T-cell (primary cell): Measurements from ENCODE around the gene ZNF816. TPM values are rescaled to one million over a fixed set of nuclear protein-coding genes. Genes with fewer than 3 reads are reported as not detected.

ENCODE experiments used
- ATAC-seq, 4 experiments: fragments of 200-7000 bp in 3 of 4; fragments of 150-1000 bp in 1 of 4; cut with Tn5 transposase; replicated peaks in 1 of 4; 1 replicate in 3 of 4; 2 replicates in 1 of 4; pipeline ENCODE4 v1.10.0; 2021; ENCODE audit warnings: moderate library complexity in 3 of 4, mild to moderate bottlenecking in 2 of 4, moderate number of reproducible peaks in 1 of 4
- CTCF ChIA-PET, 2 donors: fragments of 300-600 bp; sonication (Branson Sonifier 250); formaldehyde crosslinking; loops; one replicate each; lab custom pipeline; 2022; ENCODE audit warnings: antibody characterized with exemption in 2 of 2; lab: Charles Lee
- POLR2A ChIA-PET, 2 donors: fragments of 300-600 bp; sonication (Branson Sonifier 250); formaldehyde crosslinking; loops; one replicate each; lab custom pipeline; 2022; ENCODE audit warnings: antibody characterized with exemption in 2 of 2; lab: Charles Lee
- DNase-seq, 35 experiments: peaks; one replicate each; pipeline versions ENCODE4 v3.0.0 to v3.0.0-alpha.2; 2013 to 2023
- H3K27ac ChIP-seq: one replicate; pipeline ENCODE4 v1.5.1; 2013; ENCODE audit warnings: low read length
- H3K27me3 ChIP-seq, 2 experiments: replicated peaks in 1 of 2; 1 replicate in 1 of 2; 2 replicates in 1 of 2; pipeline versions ENCODE4 v1.6.1 to v1.7.0; 2013; ENCODE audit warnings: low read length in 1 of 2, mixed read lengths in 1 of 2; ENCODE audit not compliant: control insufficient read depth in 2 of 2, insufficient read depth in 2 of 2; ENCODE audit errors: extremely low read depth in 1 of 2
- H3K36me3 ChIP-seq, 2 donors: 1 replicate in 1 of 2; 2 replicates in 1 of 2; pipeline versions ENCODE4 v1.6.1 to v1.7.0; 2013; ENCODE audit warnings: low read length in 1 of 2; ENCODE audit not compliant: control insufficient read depth in 2 of 2, insufficient read depth in 1 of 2; ENCODE audit errors: extremely low read depth in 1 of 2
- H3K4me1 ChIP-seq, 2 experiments: 1 replicate in 1 of 2; 2 replicates in 1 of 2; pipeline versions ENCODE4 v1.6.1 to v1.7.0; 2013; ENCODE audit warnings: low read length in 2 of 2, mixed read lengths in 1 of 2; ENCODE audit not compliant: insufficient read depth in 2 of 2, control insufficient read depth in 1 of 2; ENCODE audit errors: extremely low read depth in 1 of 2
- H3K4me3 ChIP-seq, 2 donors: 1 replicate in 1 of 2; 2 replicates in 1 of 2; pipeline versions ENCODE4 v1.5.1 to v1.7.0; 2013; ENCODE audit warnings: mild to moderate bottlenecking in 2 of 2, low read length in 1 of 2, moderate library complexity in 1 of 2; ENCODE audit not compliant: control insufficient read depth in 1 of 2; ENCODE audit errors: extremely low read depth in 1 of 2
- H3K9me3 ChIP-seq: 2 replicates; pipeline ENCODE4 v1.7.0; 2013
- H3K27ac Mint-ChIP-seq, 2 donors: one replicate each; pipeline ENCODE4 v1.8.0; 2020 to 2021; ENCODE audit warnings: mild to moderate bottlenecking in 2 of 2, mixed read lengths in 2 of 2
- H3K27me3 Mint-ChIP-seq, 2 donors: one replicate each; pipeline ENCODE4 v1.8.0; 2021 to 2022; ENCODE audit warnings: mixed read lengths in 2 of 2
- H3K36me3 Mint-ChIP-seq: one replicate; pipeline ENCODE4 v1.8.0; 2021; ENCODE audit warnings: mixed read lengths
- H3K4me1 Mint-ChIP-seq, 3 donors: one replicate each; pipeline ENCODE4 v1.8.0; 2020 to 2022; ENCODE audit warnings: mixed read lengths in 3 of 3, mild to moderate bottlenecking in 1 of 3
- H3K4me3 Mint-ChIP-seq, 3 donors: one replicate each; pipeline ENCODE4 v1.8.0; 2020 to 2022; ENCODE audit warnings: mild to moderate bottlenecking in 3 of 3, mixed read lengths in 3 of 3, moderate library complexity in 3 of 3
- H3K9me3 Mint-ChIP-seq, 3 donors: one replicate each; pipeline ENCODE4 v1.8.0; 2020 to 2022; ENCODE audit warnings: mixed read lengths in 3 of 3
- WGBS: methylation state at CpG from one replicate; pipeline ENCODE4 v1.1.5; 2013; ENCODE audit warnings: missing lambda C conversion rate; ENCODE audit not compliant: insufficient coverage; 5-methylcytosine and 5-hydroxymethylcytosine counted together
- total RNA-seq, 35 experiments: library from RNA in 6 of 35; stranded (reverse) in 6 of 35; fragments of 120-200 nt in 1 of 35; gene quantifications; one replicate each; pipeline versions ENCODE4 v1.2.1 to v1.2.4 and lab custom pipeline; 2013 to 2026

The ZNF816 gene
- total RNA-seq, result 10 to 100 TPM in 3 of 5 donors, 1 to 10 TPM in 2; 6.4 to 23.4 (median 19.0) TPM
- 23.8 TPM for total RNA-seq (2013)
- total RNA-seq (lab: John Stamatoyannopoulos, UW), result 7.6 to 46.0 (median 15.7) reads per million in 29 experiments

DNA sequence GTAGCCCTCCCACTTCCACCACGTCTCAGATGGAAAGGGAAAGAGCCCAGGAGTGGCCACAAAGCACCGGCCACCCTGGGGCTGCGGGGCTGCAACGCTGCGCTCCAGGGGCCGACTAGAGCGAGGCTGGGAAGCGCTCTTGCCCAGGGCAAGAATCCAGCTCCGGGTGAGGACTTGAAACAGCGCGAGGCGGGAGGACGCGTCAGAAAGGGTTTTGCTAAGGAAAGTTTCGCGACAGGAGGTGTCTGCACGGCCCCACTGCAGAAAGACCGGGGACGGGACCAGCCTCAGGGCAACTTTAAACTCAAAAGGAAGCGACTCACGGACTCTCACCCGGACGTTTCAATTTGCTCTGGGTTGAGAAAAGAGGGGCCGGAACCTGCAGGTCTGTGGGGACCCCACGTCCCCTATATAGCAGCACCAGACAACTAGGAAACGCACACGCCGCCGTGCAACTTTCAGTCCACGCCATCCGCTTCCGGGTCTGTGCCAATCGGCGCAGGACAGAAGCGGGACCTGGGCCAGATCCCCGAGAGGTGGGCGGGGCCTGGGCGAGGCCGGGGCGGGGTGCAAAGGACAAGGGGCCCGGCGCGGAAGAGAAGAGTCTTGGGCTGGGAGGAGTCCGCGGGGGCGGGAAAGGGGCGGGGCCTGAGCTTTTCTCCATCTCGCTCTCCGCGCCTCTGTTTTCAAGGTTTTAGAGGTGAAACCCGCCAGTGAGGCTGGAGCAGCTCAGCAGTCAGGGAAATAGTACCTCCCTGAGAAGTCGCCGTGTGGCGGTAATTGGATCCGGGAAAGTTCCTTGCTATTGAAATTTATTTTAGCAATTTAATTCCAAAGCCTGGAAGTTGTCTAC lies at the start of gene ZNF816:
ZNF816 (minus strand) TSS at position 488 of the 853 bp plus-strand sequence. CDS start 6,792 bp downstream, outside the sequence.
- H3K4me1 Mint-ChIP-seq, result peaks cover 21 to 34% (median 32%) of the 10 kb centered on the region in 3 donors
- H3K27ac Mint-ChIP-seq, result peak within 1 kb of the TSS; percentile 93 to 95
- Histone ChIP-seq H3K36me3 (peaks cover 0 to 16% of the 10 kb centered on the region in 2 donors), H3K9me3 (peaks cover 2% of the 10 kb centered on the region), H3K4me3 (peak within 1 kb of the TSS; percentile 77 to 94), H3K27me3 (no peaks in the 10 kb centered on the region), H3K4me1 (peaks cover 6 to 17% of the 10 kb centered on the region in 2 experiments), H3K27ac (peak within 1 kb of the TSS; percentile 56)
- peak; percentile 97 to 100 (median 99) for DNase-seq
- H3K27me3 Mint-ChIP-seq, result no peaks in the 10 kb centered on the region
- peak within 1 kb of the TSS; percentile 93 to 95 (median 93) for H3K4me3 Mint-ChIP-seq
- ATAC-seq, result peak; percentile 98 to 100 (median 99)
- under 1% methylated on average over 49 of the region's 55 CpGs for WGBS
- ChIA-PET POLR2A (interaction anchor here in 1 of 2 donors (0.9 kb wide), 1 partner anchor 137 kb away, joined by 3 read pairs; no protein-coding TSS in a partner anchor), CTCF (interaction anchor here in 1 of 2 donors (0.7 kb wide), 1 partner anchor 502 kb away, joined by 3 read pairs; no protein-coding TSS in a partner anchor)
- peaks cover 4 to 37% (median 24%) of the 10 kb centered on the region in 3 donors for H3K9me3 Mint-ChIP-seq
- H3K36me3 Mint-ChIP-seq, result peaks cover 49% of the 10 kb centered on the region

GRCh38 chr19:53012006-53012405 lies 49.3 kb upstream of the ZNF816 start:
- CTCF ChIA-PET, result no interaction called here
- no peaks in the 10 kb centered on the region for H3K9me3 ChIP-seq
- no peak overlapping the region for H3K27ac Mint-ChIP-seq
- no peaks in the 10 kb centered on the region for H3K36me3 Mint-ChIP-seq
- H3K4me3 Mint-ChIP-seq, result no peak overlapping the region
- peaks cover 4 to 44% (median 17%) of the 10 kb centered on the region in 3 donors for H3K9me3 Mint-ChIP-seq
- WGBS, result no CpG with 5 or more reads among the region's 6 CpGs
- H3K27ac ChIP-seq, result no peak overlapping the region
- peaks cover 0 to 4% of the 10 kb centered on the region in 2 experiments for H3K27me3 ChIP-seq
- POLR2A ChIA-PET, result no interaction called here
- H3K27me3 Mint-ChIP-seq, result no peaks in the 10 kb centered on the region
- no peaks in the 10 kb centered on the region for H3K4me1 ChIP-seq
- no peak overlapping the region for H3K4me3 ChIP-seq
- H3K36me3 ChIP-seq, result no peaks in the 10 kb centered on the region
- ATAC-seq, result no peak
- H3K4me1 Mint-ChIP-seq, result no peaks in the 10 kb centered on the region
- no peak for DNase-seq

- Histone ChIP-seq H3K4me1 (no peaks in the 10 kb centered on the region), H3K4me3 (no peak overlapping the region), H3K9me3 (no peaks in the 10 kb centered on the region), H3K36me3 (no peaks in the 10 kb centered on the region), H3K27ac (no peak overlapping the region), H3K27me3 (peaks cover 0 to 4% of the 10 kb centered on the region in 2 experiments)
- Mint-ChIP-seq H3K36me3 (no peaks in the 10 kb centered on the region), H3K4me1 (no peaks in the 10 kb centered on the region), H3K27ac (no peak overlapping the region), H3K27me3 (no peaks in the 10 kb centered on the region), H3K4me3 (no peak overlapping the region), H3K9me3 (peaks cover 4 to 39% (median 15%) of the 10 kb centered on the region in 3 donors)
- 69% methylated on average over 9 of the region's 9 CpGs for WGBS
- ChIA-PET POLR2A (no interaction called here), CTCF (no interaction called here)
- DNase-seq (no peak), ATAC-seq (no peak)
These were observed 47.8 kb upstream of the ZNF816 start for GRCh38 chr19:53010494-53010893.

DNA sequence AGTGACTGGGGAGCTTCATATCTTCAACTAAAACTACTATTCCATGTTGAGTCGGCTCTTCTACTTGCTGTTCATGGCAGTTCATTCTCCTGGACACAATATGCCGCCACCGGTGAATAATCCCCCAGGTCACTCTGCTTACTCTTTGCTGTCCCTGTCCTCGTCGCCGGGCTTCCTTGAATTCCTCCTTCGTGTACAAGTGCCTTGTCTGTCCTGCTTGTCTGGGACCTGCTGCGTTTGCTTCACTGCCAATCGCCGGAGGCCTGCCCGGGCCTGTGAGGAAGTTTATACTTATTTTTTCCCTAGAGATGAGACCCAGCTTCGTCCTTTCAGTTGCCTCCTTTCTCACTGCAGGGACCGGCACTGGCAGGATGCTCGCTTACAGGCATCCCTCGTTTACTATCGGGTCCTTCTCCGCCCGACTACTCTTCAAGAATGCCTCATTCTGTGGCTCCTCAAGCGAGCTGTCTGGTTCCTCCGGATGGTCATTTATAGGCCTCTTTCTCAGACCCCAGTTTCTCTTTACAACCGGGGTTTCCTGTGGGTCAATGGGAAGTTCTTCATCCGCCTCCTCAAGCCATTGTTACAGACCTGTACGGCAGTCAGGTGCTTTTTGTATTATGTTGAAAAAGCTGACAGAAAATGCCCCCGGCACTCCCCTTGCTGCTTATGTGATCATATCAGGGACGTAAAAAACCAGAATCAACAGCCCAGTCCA lies 45.5 kb upstream of the ZNF816 start:
- Histone ChIP-seq H3K36me3 (no peaks in the 10 kb centered on the region), H3K27ac (no peak overlapping the region), H3K4me3 (no peak overlapping the region), H3K4me1 (no peaks in the 10 kb centered on the region), H3K27me3 (peaks cover 0 to 4% of the 10 kb centered on the region in 2 experiments), H3K9me3 (no peaks in the 10 kb centered on the region)
- POLR2A ChIA-PET, result no interaction called here
- H3K27ac Mint-ChIP-seq, result no peak overlapping the region
- H3K4me1 Mint-ChIP-seq, result no peaks in the 10 kb centered on the region
- no peak for DNase-seq
- H3K9me3 Mint-ChIP-seq, result peaks cover 4 to 30% (median 9%) of the 10 kb centered on the region in 3 donors
- CTCF ChIA-PET, result no interaction called here
- H3K36me3 Mint-ChIP-seq, result no peaks in the 10 kb centered on the region
- ATAC-seq, result no peak
- 79% methylated on average over 18 of the region's 25 CpGs for WGBS
- H3K27me3 Mint-ChIP-seq, result no peaks in the 10 kb centered on the region
- no peak overlapping the region for H3K4me3 Mint-ChIP-seq

DNA sequence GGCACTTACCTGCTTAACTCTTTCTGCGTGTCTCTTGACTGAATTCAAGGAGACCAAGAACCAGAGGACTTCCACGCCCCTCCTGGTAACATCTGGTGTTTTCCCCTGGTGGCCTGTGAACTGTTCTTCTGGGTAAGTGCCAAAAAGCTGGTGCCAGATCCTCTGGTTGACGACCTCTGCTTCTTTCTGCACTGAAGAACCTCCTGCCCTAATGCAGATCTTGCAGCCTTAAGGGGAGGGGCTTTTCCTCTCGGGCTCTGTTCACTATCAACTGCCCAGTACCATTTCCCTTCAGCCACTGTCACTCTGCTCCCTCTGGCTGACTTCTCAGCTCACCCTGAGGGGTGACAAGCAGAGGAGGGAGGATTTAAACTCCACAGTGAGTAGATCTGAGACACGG lies 44.9 kb upstream of the ZNF816 start:
- Histone ChIP-seq H3K27me3 (peaks cover 0 to 4% of the 10 kb centered on the region in 2 experiments), H3K27ac (no peak overlapping the region), H3K36me3 (no peaks in the 10 kb centered on the region), H3K4me3 (no peak overlapping the region), H3K4me1 (no peaks in the 10 kb centered on the region), H3K9me3 (no peaks in the 10 kb centered on the region)
- no peaks in the 10 kb centered on the region for H3K36me3 Mint-ChIP-seq
- DNase-seq (no peak), ATAC-seq (no peak)
- WGBS, result 56% methylated on average over 3 of the region's 5 CpGs
- H3K4me1 Mint-ChIP-seq, result no peaks in the 10 kb centered on the region
- no peaks in the 10 kb centered on the region for H3K27me3 Mint-ChIP-seq
- ChIA-PET POLR2A (no interaction called here), CTCF (no interaction called here)
- H3K4me3 Mint-ChIP-seq, result no peak overlapping the region
- no peak overlapping the region for H3K27ac Mint-ChIP-seq
- peaks cover 4 to 29% (median 9%) of the 10 kb centered on the region in 3 donors for H3K9me3 Mint-ChIP-seq

DNA sequence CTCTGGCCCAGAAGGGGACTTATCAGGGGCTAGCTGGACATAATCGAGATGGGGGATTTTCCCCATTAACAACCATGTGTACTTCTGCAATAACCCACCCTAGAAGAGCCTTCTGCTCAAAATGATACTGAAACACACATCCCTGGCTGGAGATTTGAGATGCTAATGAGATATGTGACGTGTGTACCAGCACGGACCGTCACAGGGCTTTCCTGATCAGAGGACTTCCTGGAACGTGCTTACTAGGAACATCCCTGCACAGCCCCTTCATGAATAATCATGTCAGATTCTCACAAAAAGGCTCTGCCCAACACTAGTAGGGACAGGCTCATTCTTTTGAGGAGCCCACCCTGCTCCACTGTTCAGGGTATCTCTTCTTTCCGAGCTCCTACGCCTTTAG lies 44.5 kb upstream of the ZNF816 start:
- Histone ChIP-seq H3K27ac (no peak overlapping the region), H3K4me3 (no peak overlapping the region), H3K36me3 (no peaks in the 10 kb centered on the region), H3K4me1 (no peaks in the 10 kb centered on the region), H3K27me3 (peaks cover 0 to 4% of the 10 kb centered on the region in 2 experiments), H3K9me3 (no peaks in the 10 kb centered on the region)
- CTCF ChIA-PET, result no interaction called here
- H3K27me3 Mint-ChIP-seq, result no peaks in the 10 kb centered on the region
- WGBS, result 70% methylated on average over 3 of the region's 7 CpGs
- no peaks in the 10 kb centered on the region for H3K36me3 Mint-ChIP-seq
- ATAC-seq (no peak), DNase-seq (no peak)
- H3K4me1 Mint-ChIP-seq, result no peaks in the 10 kb centered on the region
- no peak overlapping the region for H3K27ac Mint-ChIP-seq
- H3K4me3 Mint-ChIP-seq, result no peak overlapping the region
- peaks cover 4 to 29% (median 9%) of the 10 kb centered on the region in 3 donors for H3K9me3 Mint-ChIP-seq
- POLR2A ChIA-PET, result no interaction called here
